Fibroblast of gingiva (primary cell): ENCODE results near the gene SYNGR3.

ENCODE experiments used
- DNase-seq: peaks from one replicate; pipeline ENCODE4 v3.0.0-alpha.2; 2011; ENCODE audit warnings: low read depth

SYNGR3 gene

DNA sequence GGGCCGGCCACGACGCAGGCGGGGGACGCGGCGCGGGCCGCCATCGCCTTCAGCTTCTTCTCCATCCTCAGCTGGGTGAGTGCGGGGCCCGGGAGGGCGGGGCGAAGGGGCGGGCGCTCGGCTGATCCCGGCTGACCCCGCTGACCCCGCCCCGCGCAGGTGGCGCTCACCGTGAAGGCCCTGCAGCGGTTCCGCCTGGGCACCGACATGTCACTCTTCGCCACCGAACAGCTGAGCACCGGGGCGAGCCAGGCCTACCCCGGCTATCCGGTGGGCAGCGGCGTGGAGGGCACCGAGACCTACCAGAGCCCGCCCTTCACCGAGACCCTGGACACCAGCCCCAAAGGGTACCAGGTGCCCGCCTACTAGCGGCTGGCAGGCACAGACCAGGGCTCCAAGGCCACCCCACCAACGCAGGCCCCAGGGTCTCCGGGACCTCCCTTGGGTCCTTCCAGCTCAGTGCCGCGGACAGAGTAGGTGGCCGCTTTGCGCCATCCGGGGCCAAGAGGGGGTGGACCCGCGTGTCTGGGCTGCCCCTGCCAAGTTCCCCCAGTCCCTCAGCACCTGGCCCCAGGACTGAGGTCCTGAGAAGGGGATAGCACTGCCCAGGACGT lies 3.0 kb downstream of the SYNGR3 start:
- DNase-seq, result no peak

DNA sequence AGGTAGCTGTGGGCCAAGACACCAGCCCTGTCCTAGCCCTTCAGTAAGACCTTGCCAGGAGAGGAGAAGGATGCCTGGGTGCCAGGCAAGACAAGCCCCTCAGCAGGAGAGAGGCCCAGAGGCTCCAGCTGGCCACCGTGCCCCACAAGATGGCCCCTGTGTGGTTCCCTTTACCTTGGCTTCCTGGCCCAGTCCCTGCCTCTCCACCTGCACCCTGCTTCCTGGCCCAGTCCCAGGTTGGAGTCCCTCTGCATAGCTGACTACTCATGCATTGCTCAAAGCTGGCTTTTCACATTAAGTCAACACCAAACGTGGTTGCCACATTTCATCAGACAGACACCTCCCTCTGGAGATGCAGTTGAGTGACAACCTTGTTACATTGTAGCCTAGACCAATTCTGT lies 4.0 kb downstream of the SYNGR3 start:
- DNase-seq, result no peak

DNA sequence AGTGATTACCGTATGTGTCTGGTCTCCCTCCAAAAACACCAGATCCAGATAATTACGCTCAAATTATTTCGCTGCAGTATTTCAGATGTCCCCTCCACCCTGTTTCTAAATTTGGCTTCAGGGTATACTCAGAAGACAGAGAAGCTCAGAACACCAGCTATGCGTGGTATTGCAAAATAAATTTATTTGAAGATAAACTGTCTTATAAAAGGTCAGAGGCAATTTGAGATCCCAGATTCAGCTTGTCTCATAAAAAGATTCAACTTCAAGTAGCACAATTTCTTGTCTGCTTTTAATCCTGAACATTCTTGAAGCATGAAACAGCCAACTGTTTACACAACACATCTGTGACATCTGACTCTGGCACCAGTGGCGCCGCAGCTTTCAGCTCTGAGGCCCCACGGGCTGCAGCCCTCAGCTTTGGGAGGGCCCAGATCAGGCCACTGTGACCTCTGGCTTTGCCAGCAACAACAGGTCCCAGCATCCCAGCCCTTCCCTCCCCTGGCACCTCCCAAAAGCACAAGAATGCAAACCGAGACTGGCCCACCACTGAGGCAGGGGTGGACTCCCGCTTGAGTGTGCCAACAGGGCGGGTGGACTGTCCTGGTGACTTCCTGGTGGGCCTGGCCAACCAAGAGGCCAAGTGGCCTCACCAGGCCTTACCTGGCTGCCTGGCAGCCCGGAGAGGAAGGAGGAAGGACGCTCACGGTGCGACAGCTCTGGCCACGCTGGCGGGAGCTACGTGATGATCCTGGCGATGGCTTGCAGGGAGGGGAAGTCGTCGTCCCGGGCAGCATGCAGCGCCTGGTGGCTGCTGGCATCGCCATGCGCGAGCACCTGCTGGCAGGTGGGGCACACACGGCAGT lies 8.0 kb downstream of the SYNGR3 start:
- peak; percentile 87 for DNase-seq

DNA sequence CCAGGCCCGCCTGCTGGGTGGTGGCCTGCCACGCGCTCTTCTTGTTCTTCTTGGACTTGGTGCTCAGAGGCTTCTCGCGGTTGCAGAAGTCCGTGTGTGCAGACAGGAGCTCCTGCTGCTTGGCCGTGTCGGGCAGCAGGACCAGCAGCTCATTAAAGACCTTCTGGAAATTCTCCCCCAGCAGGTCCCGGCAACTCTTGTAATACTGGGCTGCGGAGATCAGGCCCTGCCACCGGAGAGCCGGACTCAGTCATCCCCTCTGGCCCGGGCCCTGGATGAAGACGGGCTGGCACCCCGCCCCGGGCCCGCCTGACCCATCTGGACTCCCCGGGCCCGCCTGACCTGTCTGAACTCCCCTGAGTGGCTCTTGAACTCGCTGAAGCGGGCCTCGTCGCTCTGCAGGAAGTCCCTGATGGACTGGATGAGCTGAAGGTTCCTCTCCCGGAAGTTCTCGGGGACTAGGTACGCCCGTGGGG lies 8.6 kb downstream of the SYNGR3 start:
- no peak for DNase-seq

DNA sequence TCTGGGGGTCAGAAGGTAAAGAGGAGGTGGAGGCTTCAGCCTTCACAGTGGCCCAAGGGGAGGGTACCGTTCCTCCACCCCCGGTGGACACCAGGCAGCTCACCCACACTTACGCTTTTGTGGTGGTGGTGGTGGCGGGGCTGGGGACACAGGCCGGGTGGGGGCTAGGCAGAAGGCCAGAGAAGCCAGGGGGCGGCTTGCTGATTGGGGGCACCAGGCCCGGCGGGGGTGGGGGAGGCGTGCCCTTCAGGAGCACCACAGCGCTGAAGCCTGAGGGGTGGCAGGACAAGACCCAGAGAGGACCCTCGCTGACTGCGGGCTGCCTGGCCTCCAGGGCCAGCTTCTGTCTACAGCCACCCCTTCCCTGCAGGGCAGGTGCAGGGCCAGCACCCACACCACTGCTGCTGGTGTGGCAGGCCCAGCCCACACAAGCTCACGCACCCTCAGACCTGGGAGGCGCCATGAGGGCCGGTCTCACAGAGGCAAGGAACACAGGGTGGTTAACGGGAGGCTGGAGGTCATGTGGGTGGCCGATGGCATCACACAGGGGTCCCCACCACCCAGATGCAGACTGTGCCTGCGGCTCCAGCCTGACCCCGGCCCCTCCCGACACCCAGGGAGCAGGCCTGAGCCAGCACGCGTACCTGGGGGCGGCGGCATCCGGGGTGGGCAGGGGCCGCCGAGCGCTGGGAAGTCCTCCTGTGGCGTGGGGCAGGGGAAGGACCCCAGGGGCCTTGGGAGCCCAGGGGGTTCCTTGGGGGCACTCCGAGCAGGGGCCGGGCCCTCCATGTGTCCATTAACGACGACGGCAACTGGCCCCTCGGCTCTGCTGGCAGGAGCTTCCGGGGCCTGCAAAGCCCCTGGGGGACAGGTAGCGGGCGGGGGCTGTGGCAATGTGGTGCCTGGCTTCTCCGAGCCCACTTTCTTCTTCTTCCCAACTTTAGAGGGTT lies 9.4 kb downstream of the SYNGR3 start:
- no peak for DNase-seq

DNA sequence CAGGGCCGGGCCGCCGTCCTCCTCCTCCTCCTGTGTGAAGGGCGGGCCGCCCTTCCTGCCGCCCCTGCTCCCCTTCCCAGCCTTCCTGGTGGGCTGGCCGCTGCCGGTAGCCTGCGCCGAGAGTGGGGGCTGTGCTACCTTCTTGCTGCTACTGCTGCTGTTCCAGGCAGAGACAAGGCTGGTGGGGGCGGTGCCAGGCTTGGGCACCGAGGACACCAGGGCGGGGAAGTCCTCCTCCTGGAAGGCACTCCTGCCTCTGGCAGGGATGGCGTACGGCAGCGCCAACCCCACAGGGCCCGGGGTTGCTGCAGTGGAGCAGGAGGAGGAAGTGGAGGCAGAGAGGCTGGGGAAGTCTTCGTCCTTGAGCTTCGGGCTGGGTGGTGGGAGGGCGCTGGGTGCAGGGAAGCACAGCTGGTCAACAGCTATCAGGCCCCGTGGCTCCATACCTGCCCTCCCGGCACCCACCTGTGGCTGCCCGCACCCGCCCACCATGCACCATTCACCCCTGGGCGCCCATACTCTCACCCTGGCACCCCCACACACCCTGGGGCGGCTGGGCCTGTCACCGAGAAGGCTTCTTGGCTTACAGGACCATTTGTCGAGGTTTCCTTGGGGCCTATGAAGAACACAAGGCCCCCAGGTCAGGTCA lies 10.2 kb downstream of the SYNGR3 start:
- no peak for DNase-seq

DNA sequence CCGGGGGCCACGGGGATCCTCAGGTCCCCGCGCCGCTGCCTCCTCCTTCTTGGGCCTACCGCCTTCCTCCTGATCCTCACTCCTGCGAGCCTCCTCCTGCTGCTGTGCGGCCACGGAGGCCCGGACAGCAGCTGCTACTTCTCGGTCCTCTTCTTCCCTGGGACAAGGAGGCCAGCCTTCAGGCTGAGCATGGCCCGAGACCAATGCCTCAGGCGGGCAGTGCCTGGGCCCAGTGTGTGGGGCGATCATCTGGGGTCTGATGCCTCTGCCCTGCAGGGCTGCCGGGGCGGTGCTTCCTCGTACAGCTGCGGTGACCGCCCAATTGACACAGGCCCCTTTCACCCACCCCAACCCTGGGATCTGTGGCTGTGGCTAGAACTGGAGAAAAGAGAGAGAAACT lies 11.3 kb downstream of the SYNGR3 start:
- no peak for DNase-seq

DNA sequence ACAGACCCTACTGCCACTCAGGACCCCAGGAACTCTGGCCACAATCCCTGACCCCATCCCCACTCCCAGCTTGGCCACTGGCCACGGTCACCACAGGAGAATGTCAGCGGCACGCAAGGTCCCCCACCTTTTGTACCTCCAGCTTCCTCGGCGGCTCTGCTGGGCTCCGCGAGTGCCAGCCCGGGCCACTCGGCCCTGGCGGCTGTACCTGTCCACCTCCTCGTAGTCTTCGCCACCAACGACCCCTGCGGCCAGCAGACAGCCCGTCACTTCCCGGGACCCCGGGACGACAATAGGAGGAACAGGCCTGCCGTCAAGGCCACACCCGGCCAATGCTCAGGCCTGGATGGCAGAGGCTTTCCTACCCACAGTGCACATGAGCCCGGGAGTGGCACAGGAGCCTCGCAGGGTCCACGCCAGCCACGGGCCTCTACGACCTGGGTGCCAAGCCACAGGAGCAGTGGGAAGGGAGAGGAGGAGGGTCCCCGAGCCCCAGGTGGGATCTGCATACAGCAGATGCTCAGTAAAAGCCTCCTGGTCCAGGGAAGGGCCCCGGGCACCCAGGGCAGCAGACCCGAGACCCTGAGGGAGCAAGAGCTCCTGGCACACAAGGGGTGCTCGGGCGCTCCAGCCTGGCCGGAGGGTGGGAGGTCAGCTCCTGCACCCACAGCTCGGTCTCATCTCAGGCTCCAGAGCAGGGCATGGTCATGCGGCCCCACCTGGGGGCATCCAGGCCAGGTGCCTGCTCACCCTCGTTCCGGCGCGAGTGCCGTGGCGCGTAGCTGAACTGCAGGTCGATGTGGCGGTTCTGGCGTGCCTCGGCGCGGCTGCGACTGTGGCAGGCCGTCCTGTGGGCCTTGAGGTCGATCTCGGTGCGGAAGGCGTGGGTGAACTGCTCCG lies 11.9 kb downstream of the SYNGR3 start:
- no peak for DNase-seq

DNA sequence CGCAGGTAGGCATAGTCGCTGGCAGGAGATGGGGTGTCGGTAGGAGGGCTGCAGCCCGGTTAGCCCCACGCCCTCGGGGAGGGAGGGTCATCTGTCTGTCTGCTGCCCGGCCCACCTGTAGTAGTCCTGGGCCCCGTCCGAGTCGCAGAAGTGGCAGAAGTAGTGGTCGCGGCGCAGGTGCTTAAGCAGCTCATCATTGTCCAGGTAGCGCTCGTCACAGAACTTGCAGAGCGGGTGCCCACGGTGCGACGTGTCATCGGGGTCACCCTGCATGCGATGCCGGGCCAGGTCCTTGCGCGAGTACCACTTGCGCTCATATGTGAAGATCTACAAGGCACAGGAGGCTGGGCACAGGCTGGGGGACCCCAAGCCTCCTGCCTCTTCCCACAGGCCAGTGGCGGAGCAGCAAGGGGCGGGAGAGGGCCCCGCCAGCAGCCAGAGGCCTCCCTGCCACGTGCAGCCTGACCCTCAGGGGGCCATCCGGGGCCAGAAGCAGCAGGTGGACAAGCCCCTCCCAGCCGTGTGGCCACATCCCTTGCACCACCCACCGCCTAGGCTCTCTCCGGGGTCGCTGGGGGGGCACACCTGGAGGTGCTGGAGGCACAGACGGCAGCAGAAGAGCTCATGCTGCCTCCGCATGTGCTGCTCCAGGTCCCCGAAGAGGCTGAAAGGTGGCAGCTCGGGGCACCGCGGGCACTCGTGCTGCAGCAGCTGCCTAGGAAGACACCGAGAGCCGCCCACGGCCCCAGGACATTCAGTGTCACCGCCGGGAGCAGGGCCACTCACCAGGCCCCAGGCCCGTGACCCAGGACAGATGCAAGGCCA lies 12.8 kb downstream of the SYNGR3 start:
- no peak for DNase-seq

DNA sequence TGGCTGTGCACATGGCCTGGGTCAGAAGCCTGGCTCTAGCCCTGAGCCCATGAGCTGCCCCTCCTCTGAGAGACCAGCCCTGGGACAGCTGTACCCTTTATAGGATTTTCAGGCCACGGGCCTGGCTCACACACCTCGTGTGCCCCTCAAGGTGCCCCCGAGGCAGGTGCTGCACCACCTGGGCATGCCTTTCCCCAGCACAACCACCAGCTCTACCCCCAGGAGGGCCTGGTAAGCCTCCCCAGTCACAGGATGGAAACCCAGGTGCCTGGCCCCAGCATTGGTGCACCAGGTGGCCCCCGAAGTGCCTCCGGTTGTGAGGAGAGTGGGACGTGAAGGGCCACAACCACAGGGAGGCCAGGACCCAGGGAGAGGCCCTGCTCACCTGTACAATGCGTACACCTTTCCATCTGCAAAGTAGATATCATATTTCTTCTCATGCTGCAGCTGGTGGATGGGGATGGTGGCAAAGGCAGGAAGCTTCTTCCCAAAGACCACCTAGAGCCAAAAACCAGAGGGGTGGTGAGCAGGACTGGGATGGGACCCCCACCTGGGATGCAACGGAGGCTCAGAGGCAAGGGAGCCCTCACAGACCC lies 13.6 kb downstream of the SYNGR3 start:
- no peak for DNase-seq

DNA sequence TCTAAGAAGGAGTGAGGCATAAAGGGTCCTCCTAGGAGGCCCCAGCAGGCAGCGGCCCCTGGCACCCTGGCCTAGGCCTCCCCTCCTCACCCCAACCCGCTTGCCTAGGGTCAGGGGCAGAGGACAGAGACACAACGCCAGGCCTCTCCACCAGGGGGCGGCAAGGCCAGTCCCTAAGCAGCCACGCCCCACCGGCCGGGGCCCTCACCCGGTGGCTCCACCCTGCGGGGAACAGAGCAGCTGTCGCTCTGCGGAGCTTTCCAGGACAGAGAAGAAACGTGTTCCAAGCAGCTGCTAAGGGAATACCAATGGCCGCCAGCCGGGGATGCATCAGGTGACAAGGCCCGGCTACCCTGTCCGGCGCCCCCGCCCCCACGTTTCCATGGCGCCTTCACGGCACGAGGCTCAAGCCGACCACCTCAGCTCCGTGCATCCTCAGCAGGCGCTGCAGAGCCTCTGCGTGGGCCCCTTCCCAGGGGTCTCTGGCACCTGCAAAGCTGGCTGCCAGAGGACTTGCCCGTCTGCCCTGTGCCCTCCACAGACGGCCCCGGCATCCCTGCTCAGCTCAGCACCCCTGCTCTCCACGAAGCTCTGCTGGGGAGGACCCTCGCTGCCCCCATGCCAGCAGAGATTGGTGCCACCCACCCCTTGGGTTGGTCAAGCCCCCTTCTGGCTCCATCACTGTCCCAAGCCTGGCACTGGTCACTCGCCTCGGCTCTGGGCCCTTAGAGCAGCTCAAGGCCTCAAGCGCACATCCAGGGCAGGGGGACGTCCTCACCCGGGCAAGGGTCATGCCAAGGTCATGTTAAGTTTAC lies 14.3 kb downstream of the SYNGR3 start:
- peak; percentile 77 for DNase-seq

DNA sequence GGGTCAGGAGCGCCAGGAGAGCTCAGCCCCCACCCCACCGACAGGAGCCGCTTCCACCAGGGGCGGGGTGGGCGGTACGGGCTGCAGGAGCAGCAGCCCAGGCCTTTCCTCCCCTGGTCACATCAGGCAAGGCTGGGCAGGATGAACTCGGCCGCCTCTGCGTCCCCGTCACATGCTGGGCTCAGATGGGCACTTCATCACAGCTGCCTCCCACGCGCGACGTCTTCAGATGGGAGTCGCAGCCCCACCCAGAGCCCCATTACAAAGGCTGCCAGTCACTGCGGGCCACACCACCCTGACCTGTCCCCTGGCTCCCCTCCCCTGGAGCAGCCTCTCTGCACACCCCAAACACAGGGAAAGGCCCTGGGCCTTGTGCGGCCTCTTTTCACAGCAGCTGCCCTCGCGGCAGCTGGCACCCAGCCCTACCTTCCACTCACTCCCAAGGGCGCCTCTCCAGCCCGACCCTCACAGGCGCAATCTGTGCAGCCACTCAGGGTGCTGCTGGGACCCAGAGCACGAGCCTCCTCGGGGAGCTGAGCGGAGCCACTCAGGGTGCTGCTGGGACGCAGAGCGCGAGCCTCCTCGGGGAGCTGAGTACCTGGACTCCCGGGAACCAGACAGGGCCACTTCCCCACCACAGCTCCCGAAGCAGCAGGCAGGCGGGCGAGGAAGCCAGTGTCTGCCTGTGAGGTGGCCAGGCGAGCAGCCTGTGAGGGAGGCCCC lies 15.2 kb downstream of the SYNGR3 start:
- DNase-seq, result no peak

DNA sequence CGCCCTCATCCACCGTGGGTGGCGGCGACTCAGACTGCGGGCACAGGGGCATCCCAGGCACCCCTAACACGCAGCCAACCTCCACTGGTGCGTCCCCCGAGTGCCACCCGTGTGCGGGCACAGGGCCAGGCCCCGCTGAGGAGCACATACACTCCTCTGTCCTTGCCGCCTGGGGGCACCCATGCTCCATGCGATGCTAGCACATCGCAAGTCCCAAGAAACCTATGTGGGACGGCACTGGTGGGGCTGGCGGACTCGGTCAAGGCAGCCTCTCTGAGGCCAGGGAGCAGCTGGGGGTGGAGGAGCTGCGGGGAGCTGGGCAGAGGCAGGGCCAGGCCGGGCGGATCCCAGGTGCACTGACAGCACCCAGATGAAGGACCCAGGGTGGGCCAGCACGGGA lies 15.9 kb downstream of the SYNGR3 start:
- no peak for DNase-seq

DNA sequence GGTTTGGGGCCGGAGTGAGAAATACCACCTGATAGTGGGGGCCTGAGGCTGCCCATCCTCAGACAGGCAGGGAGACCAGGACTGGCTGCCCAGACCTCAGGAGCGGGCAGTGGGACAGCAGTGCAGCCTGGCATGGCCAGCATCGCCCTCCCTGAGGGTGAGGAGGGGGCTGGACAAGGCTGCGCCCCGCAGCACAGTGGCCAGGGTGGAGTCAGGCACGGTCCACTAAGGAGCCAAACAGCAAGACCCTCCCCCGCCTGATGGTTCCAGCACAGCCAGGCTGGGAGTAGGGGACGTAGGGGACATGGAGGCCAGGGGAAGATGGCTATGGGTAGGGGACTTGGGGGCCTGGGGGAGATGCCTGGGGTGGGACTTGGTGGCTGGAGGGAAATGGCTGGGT lies 16.5 kb downstream of the SYNGR3 start:
- no peak for DNase-seq

DNA sequence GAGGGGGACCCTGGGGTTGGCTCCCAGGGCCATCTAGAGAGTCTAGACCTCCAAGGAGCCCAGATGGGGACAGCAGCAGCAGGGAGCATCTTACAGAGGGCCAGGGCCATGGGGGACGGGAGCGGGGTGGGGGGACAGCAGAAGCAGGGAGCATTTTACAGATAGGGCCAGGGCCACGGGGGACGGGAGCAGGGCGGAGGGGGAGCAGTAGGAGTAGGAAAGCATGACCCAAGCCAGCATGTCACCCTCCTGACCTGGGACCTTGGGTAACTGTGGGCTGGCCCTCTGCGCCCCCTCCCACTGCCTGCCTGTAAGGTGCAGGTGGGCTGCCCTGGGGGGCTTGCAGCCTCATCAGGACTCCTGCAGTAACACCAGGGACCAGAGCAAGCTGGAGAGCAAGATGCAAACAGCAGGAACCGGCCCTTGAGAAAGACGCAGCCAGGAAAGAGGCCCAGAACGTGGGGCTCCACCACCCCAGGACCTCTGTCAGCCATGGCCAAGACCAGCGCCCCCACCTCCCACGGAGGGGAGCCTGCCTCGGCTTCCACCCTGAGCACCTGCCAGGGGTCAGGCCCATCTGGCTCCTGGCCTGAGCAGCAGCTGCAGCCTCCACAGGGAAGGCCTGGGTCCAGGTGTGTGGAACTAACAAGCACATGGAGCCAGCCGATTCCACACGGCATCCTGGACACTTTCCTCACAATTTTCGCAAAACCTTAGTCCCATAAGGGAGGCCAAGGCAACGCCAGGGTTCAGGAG lies 17.5 kb downstream of the SYNGR3 start:
- no peak for DNase-seq

DNA sequence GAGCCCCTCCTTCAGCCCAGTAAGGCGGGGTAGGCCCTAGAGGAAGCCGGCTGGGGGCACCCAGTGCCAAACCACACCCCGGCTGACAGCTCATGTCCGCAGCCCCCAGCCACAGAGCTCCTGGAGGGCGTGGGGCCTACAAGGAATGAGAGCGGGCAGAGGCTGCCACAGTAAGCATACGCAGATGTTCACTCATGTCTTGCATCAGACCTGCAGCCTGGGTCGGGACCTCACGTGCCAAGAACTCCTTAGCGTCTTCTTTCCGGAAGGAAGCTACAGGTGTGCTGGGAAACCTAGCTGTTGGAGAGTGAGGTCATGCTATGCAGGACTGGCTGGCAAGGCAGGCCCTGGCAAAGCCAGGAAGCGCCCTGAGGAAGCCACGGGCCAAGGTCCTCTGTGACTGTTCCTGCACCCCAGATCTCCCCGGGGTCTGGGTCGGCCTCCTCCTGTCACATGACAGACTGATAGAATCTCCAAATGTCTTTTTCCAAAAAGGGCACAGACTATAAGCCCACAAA lies 18.3 kb downstream of the SYNGR3 start:
- DNase-seq, result peak; percentile 92

DNA sequence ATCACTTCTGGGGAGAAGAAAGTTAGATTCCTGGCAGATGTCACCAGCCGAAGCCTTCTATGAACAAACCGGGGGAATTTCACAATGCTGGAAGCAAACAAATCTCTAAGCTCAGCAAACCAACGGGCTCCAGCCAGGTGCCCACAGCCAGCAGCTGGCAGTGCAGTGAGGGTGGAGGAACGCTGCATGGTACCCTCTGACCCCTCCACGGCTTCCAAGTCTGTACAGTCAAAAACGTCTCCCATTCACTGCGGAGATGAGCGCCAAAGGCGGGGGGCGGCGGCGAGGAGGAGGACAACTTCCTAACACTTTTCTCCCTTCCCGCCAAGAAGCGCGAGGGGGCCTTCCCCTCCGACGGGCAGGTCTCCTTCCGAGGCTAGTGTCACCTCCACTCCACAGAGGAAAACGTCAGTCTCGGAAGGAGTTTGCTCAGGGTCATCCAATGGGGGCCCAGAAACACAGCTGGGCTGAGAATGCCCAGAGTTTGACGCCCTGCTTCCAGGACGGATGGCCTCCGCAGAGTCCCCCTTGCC lies 18.9 kb downstream of the SYNGR3 start:
- DNase-seq, result peak; percentile 72
